ENCODE measurements around the gene DNAJC11. TPM values are rescaled to one million over a fixed set of nuclear protein-coding genes. Genes with fewer than 3 reads are reported as not detected.

The DNAJC11 gene
- total RNA-seq, 6 experiments from 2014 or later: 66.6 to 79.5 (median 73.0) TPM

DNA sequence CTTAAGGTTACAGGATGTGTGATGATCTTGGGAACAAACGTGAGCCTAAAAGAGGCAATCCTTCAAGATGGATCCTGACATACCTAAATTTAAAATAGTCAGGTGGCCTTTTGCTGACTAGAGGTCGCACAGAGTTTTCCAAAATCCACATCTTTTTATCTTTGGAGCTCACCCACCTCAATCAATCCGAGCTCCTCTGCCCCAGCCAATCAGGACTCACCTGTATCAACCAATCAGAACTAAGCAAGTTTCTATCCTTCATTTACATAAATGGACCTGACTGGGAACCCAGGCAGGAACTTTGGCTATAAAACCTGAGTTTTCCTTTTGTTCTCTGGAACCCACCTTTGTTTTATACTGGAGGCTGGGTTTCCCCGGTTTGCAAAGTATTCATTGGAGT is 16.2 kb downstream of the DNAJC11 start:
- Mint-ChIP-seq H3K4me1 (ENCODE audit: low read depth) (peaks cover 55% of the 10 kb centered on the region), H3K27ac (peak overlapping the region; percentile 87), H3K36me3 (ENCODE audit: low read depth) (peaks cover 21% of the 10 kb centered on the region), H3K4me3 (peak overlapping the region; percentile 64; the same call in 1 of the 2 replicates), H3K9me3 (no peaks in the 10 kb centered on the region), H3K27me3 (ENCODE audit: insufficient read depth) (no peaks in the 10 kb centered on the region)
- no peak for DNase-seq
- TF ChIP-seq, protein P1, sequence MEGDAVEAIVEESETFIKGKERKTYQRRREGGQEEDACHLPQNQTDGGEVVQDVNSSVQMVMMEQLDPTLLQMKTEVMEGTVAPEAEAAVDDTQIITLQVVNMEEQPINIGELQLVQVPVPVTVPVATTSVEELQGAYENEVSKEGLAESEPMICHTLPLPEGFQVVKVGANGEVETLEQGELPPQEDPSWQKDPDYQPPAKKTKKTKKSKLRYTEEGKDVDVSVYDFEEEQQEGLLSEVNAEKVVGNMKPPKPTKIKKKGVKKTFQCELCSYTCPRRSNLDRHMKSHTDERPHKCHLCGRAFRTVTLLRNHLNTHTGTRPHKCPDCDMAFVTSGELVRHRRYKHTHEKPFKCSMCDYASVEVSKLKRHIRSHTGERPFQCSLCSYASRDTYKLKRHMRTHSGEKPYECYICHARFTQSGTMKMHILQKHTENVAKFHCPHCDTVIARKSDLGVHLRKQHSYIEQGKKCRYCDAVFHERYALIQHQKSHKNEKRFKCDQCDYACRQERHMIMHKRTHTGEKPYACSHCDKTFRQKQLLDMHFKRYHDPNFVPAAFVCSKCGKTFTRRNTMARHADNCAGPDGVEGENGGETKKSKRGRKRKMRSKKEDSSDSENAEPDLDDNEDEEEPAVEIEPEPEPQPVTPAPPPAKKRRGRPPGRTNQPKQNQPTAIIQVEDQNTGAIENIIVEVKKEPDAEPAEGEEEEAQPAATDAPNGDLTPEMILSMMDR (IDR thresholded peaks at IDR 0.05): no peak

- Mint-ChIP-seq H3K36me3 (ENCODE audit: low read depth) (peaks cover 31% of the 10 kb centered on the region), H3K9me3 (no peaks in the 10 kb centered on the region), H3K27ac (no peak overlapping the region), H3K27me3 (ENCODE audit: insufficient read depth) (no peaks in the 10 kb centered on the region), H3K4me1 (ENCODE audit: low read depth) (peaks cover 39% of the 10 kb centered on the region), H3K4me3 (no peak overlapping the region)
- TF ChIP-seq, protein P1 (IDR thresholded peaks at IDR 0.05): no peak
- DNase-seq: no peak
Observed at GRCh38 chr1:6683434-6683833, 18.2 kb downstream of the DNAJC11 start.

GRCh38 chr1:6675941-6676340 is 25.7 kb downstream of the DNAJC11 start:
- DNase-seq: no peak
- no peak overlapping the region for H3K27ac Mint-ChIP-seq
- no peaks in the 10 kb centered on the region for H3K9me3 Mint-ChIP-seq
- TF ChIP-seq, protein P1 (IDR thresholded peaks at IDR 0.05): no peak
- peaks cover 57% of the 10 kb centered on the region for H3K36me3 Mint-ChIP-seq (ENCODE audit: low read depth)
- no peaks in the 10 kb centered on the region; the same call in 1 of the 2 replicates for H3K27me3 Mint-ChIP-seq (ENCODE audit: insufficient read depth)
- no peak overlapping the region for H3K4me3 Mint-ChIP-seq
- peaks cover 12% of the 10 kb centered on the region for H3K4me1 Mint-ChIP-seq (ENCODE audit: low read depth)

GRCh38 chr1:6674771-6675170 is 26.8 kb downstream of the DNAJC11 start:
- H3K9me3 Mint-ChIP-seq: no peaks in the 10 kb centered on the region

DNA sequence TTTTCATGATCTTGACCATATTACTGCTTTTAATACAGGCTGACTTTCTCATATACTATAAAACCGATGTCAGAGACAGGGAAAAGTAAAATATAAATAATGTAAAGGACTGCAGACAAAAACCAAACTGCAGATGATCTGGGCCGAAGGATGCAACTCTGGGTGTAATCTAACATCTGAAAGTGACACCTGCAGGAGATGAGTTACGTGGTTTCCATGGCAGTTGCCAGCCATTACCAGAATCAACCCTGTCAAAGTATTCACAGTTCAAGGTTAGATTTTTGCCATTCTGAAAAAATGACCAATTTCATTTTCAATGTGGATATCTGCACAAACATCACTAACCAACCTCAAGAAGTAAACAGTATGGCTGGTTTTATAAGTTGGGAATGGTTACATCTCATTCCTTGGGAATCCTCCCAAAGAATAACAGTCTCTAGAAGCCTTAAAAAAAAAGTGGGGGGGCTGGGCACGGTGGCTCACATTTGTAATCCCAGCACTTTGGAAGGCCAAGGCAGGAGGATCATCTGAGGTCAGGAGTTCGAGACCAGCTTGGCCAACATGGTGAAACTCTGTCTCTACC is 27.7 kb downstream of the DNAJC11 start:
- no peaks in the 10 kb centered on the region for H3K9me3 Mint-ChIP-seq
- no peak overlapping the region for H3K4me3 Mint-ChIP-seq
- H3K27me3 Mint-ChIP-seq (ENCODE audit: insufficient read depth): no peaks in the 10 kb centered on the region; the same call in 1 of the 2 replicates
- no peak for DNase-seq
- H3K27ac Mint-ChIP-seq: no peak overlapping the region
- TF ChIP-seq, protein P1 (IDR thresholded peaks at IDR 0.05): no peak
- peaks cover 12% of the 10 kb centered on the region for H3K4me1 Mint-ChIP-seq (ENCODE audit: low read depth)
- peaks cover 42% of the 10 kb centered on the region for H3K36me3 Mint-ChIP-seq (ENCODE audit: low read depth)

More at GRCh38 chr1:6674771-6675170, 26.8 kb downstream of the DNAJC11 start:
- H3K27me3 Mint-ChIP-seq (ENCODE audit: insufficient read depth): no peaks in the 10 kb centered on the region; the same call in 1 of the 2 replicates
- no peak overlapping the region for H3K4me3 Mint-ChIP-seq
- H3K36me3 Mint-ChIP-seq (ENCODE audit: low read depth): peaks cover 50% of the 10 kb centered on the region
- DNase-seq: no peak
- TF ChIP-seq, protein P1 (IDR thresholded peaks at IDR 0.05): no peak
- peaks cover 12% of the 10 kb centered on the region for H3K4me1 Mint-ChIP-seq (ENCODE audit: low read depth)
- H3K27ac Mint-ChIP-seq: no peak overlapping the region

All from HFFc6 (cell line).